IMR-90 (cell line): ENCODE results near the gene TP73.

Source experiments
- BHLHE40 ChIP-seq: fragments of 150-350 bp; IDR thresholded peaks from 2 replicates; pipeline ENCODE4 v1.6.1; 2016; ENCODE audit warnings: mild to moderate bottlenecking, low read depth, low read length
- CEBPB ChIP-seq: IDR thresholded peaks from 2 replicates; pipeline ENCODE4 v1.6.1; 2012; ENCODE audit warnings: low read depth, low read length, improper control_type of control experiment
- CHD1 ChIP-seq: IDR thresholded peaks from 2 replicates; pipeline ENCODE4 v1.6.1; 2012; ENCODE audit warnings: low read depth, low read length, improper control_type of control experiment
- CTCF ChIP-seq: conservative IDR thresholded peaks from 2 replicates; pipeline ENCODE4 v1.5.1; 2012; ENCODE audit warnings: mild to moderate bottlenecking, low read depth, low read length, improper control_type of control experiment
- MXI1 ChIP-seq: IDR thresholded peaks from 2 replicates; pipeline ENCODE4 v1.6.1; 2012; ENCODE audit warnings: low read depth, mild to moderate bottlenecking, low read length, moderate library complexity, borderline replicate concordance
- POLR2A ChIP-seq: IDR thresholded peaks from 2 replicates; pipeline ENCODE4 v1.6.1; 2012; ENCODE audit warnings: mild to moderate bottlenecking, low read depth, low read length
- RAD21 ChIP-seq: IDR thresholded peaks from 2 replicates; pipeline ENCODE4 v1.6.1; 2012; ENCODE audit warnings: low read length, improper control_type of control experiment
- RCOR1 ChIP-seq: IDR thresholded peaks from 2 replicates; pipeline ENCODE4 v1.6.1; 2012; ENCODE audit warnings: mild to moderate bottlenecking, low read length, improper control_type of control experiment; ENCODE audit not compliant: insufficient replicate concordance
- USF2 ChIP-seq: fragments of 150-350 bp; IDR thresholded peaks from 2 replicates; pipeline ENCODE4 v1.6.1; 2017; ENCODE audit warnings: mild to moderate bottlenecking, antibody characterized with exemption, low read length, low read depth

GRCh38 chr1:3727825-3728776 is 75.8 kb downstream of the TP73 start:
- TF ChIP-seq CTCF (no peak), MXI1 (no peak), POLR2A (no peak), RAD21 (no peak), RCOR1 (no peak), BHLHE40 (no peak), CEBPB (no peak), CHD1 (no peak), USF2 (no peak)
